22Rv1 (cell line): ENCODE data around the gene BAIAP3.

ENCODE experiments used
- H3K27ac ChIP-seq: fragments of 450-650 bp; 2 replicates; pipeline ENCODE4 v1.5.1; 2017
- ZFX ChIP-seq: fragments of 450-650 bp; IDR thresholded peaks from 2 replicates; pipeline ENCODE4 v1.6.1; 2017; ENCODE audit warnings: antibody characterized with exemption, borderline replicate concordance
- TF ChIP-seq, protein P1 (sequence below): fragments of 450-650 bp; IDR thresholded peaks from 2 replicates; pipeline ENCODE4 v1.5.1; 2017; ENCODE audit warnings: mild to moderate bottlenecking

BAIAP3 gene

DNA sequence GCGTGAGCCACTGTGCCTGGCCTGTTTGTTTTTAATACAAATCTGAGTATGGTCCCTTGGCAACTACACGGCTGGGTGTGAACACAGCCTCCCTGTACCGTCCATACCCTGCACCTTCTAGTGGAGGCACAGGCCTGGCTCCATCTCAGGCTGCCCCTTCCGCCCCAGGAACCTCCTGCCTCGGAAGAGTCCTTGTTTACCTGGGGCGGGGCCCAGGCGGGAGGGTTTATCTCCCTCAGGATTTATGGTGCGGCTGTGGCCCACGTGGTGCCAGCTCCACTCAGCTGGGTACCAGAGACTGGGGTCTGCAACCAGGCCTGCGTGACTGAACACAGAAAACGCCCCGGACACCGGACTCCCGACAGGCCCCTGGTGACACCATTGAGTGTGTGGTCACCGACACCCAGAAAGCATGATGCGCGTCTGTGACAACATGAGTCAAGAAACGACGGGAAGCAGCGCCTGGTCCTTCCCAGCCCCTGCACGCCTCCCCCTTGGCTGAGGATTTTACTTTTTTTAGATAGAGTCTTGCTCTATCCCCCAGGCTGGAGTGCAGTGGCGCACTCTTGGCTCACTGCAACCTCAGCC lies 62.1 kb downstream of the BAIAP3 start:
- TF ChIP-seq, protein P1, sequence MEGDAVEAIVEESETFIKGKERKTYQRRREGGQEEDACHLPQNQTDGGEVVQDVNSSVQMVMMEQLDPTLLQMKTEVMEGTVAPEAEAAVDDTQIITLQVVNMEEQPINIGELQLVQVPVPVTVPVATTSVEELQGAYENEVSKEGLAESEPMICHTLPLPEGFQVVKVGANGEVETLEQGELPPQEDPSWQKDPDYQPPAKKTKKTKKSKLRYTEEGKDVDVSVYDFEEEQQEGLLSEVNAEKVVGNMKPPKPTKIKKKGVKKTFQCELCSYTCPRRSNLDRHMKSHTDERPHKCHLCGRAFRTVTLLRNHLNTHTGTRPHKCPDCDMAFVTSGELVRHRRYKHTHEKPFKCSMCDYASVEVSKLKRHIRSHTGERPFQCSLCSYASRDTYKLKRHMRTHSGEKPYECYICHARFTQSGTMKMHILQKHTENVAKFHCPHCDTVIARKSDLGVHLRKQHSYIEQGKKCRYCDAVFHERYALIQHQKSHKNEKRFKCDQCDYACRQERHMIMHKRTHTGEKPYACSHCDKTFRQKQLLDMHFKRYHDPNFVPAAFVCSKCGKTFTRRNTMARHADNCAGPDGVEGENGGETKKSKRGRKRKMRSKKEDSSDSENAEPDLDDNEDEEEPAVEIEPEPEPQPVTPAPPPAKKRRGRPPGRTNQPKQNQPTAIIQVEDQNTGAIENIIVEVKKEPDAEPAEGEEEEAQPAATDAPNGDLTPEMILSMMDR = no peak
- no peak for TF ChIP-seq ZFX
- no peak overlapping the region for H3K27ac ChIP-seq

DNA sequence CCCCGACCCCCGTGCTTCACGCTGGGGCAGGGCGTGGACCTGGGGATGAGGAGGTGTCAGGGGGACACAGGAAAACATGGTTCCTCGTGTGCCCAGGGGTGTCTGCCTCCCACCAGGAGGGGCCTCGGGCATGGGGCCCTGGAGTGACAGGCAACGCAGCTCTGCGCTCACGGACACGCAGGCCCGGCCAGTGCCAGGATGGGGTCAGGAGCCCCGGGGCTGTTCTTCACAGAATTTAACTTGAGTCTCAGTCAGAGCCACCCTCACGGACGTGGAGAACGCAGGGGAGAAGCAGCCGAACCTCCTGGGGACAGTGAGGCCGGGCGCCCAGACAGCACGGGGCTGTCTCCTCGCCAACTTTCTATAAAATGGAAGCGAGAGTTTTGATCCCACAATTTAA lies 64.3 kb downstream of the BAIAP3 start:
- H3K27ac ChIP-seq = no peak overlapping the region
- TF ChIP-seq, protein P1 = no peak
- no peak for TF ChIP-seq ZFX

DNA sequence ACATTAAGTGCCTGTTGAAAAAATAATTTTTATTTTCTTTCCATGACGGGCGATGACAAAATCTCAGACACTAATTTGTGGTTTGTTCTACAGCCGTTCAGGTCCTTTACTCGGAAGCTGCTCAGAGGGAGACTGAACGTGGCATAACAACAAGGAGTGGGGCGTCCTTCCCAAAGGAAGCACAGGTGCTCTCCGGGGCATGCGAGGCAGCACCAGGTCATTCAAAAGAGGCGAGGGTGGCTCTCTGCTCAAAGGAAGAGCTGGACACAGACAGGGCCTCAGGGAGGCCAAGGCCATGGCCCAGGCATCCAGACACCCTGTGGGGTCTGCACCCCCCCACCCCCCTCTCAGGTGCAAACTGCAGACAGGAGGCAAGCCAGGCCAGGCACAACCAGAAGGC lies 64.9 kb downstream of the BAIAP3 start:
- no peak overlapping the region for H3K27ac ChIP-seq
- TF ChIP-seq, protein P1 = no peak
- TF ChIP-seq ZFX = no peak
